Activated B cell treated with CpG ODN at 0.5 μM for 24 hours (primary cell): Measurements from ENCODE around the gene APBA2. TPM values are rescaled to one million over a fixed set of nuclear protein-coding genes. Genes with fewer than 3 reads are reported as not detected.
"Not testable (repeated sequence)": the region's sequence is repeated elsewhere in the genome, so short reads cannot be mapped to it uniquely, and the experiment has no call there.

Source experiments
- ATAC-seq: fragments of 200-7000 bp; cut with Tn5 transposase; one replicate; pipeline ENCODE4 v1.10.0; 2021; ENCODE audit warnings: low read depth, mild to moderate bottlenecking, moderate library complexity
- CTCF ChIA-PET: fragments of 350-600 bp; sonication (Branson Sonifier 250); formaldehyde crosslinking; loops from one replicate; lab custom pipeline; 2021; ENCODE audit warnings: antibody characterized with exemption; lab: Charles Lee
- POLR2A ChIA-PET: fragments of 350-600 bp; sonication (Branson Sonifier 250); formaldehyde crosslinking; loops from one replicate; lab custom pipeline; 2021; ENCODE audit warnings: antibody characterized with exemption; lab: Charles Lee
- DNase-seq: peaks from one replicate; pipeline ENCODE4 v3.0.0; 2022
- H3K27ac Mint-ChIP-seq: one replicate; pipeline ENCODE4 v1.8.0; 2020; ENCODE audit warnings: mixed read lengths
- H3K27me3 Mint-ChIP-seq: one replicate; pipeline ENCODE4 v1.8.0; 2021; ENCODE audit warnings: mixed read lengths
- H3K36me3 Mint-ChIP-seq: one replicate; pipeline ENCODE4 v1.8.0; 2021; ENCODE audit warnings: low read depth, mixed read lengths
- H3K4me1 Mint-ChIP-seq: one replicate; pipeline ENCODE4 v1.8.0; 2021; ENCODE audit warnings: mixed read lengths
- H3K4me3 Mint-ChIP-seq: one replicate; pipeline ENCODE4 v1.8.0; 2020; ENCODE audit warnings: mild to moderate bottlenecking, mixed read lengths
- H3K9me3 Mint-ChIP-seq: one replicate; pipeline ENCODE4 v1.8.0; 2020; ENCODE audit warnings: mixed read lengths
- CTCF ChIP-seq: fragments of 200-600 bp; IDR thresholded peaks from one replicate; pipeline ENCODE4 v1.8.0; 2022; ENCODE audit warnings: antibody characterized with exemption, mild to moderate bottlenecking
- intact Hi-C: fragments of 100-400 bp; cut with micrococcal nuclease; formaldehyde crosslinking; loops from one replicate; pipeline ENCODE4 v1.15.1; 2024
- total RNA-seq: library from RNA; stranded (reverse); gene quantifications from 2 replicates; pipeline ENCODE4 v1.2.3, GENCODE V29; 2022

The APBA2 gene
- total RNA-seq, 1 donor from 2014 or later = not detected

- POLR2A ChIA-PET = no interaction called here
Observed at GRCh38 chr15:29024662-29025061, 138.9 kb downstream of the APBA2 start.

GRCh38 chr15:29025411-29025810 lies 139.6 kb downstream of the APBA2 start:
- H3K27ac Mint-ChIP-seq, DNase-seq, ATAC-seq, H3K9me3 Mint-ChIP-seq, H3K27me3 Mint-ChIP-seq, H3K4me1 Mint-ChIP-seq, H3K4me3 Mint-ChIP-seq, POLR2A ChIA-PET, intact Hi-C loops, CTCF ChIA-PET, H3K36me3 Mint-ChIP-seq: not testable (repeated sequence)

More at GRCh38 chr15:29024662-29025061, 138.9 kb downstream of the APBA2 start:
- no peaks in the 10 kb centered on the region for H3K4me1 Mint-ChIP-seq
- intact Hi-C loops = no loop called here
- no peak overlapping the region for H3K4me3 Mint-ChIP-seq
- TF ChIP-seq CTCF = no peak
- CTCF ChIA-PET = no interaction called here
- H3K9me3 Mint-ChIP-seq = peaks cover 3% of the 10 kb centered on the region
- no peak for ATAC-seq
- DNase-seq = no peak
- no peaks in the 10 kb centered on the region for H3K36me3 Mint-ChIP-seq
- H3K27ac Mint-ChIP-seq = no peak overlapping the region
- H3K27me3 Mint-ChIP-seq = no peaks in the 10 kb centered on the region

GRCh38 chr15:29028158-29028557 lies 142.4 kb downstream of the APBA2 start:
- CTCF ChIA-PET, H3K27me3 Mint-ChIP-seq: not testable (repeated sequence)

GRCh38 chr15:29029651-29030195 lies 143.9 kb downstream of the APBA2 start:
- POLR2A ChIA-PET = interaction anchor here (0.5 kb wide), 1 partner anchor 616 kb away, joined by 3 read pairs; no protein-coding TSS in a partner anchor
- intact Hi-C loops = loop anchor here (10.0 kb wide), 1 partner anchor 55 kb away; no protein-coding TSS in a partner anchor
- H3K36me3 Mint-ChIP-seq = no peaks in the 10 kb centered on the region
- ATAC-seq (no peak), DNase-seq (no peak)
- CTCF ChIA-PET = no interaction called here
- H3K9me3 Mint-ChIP-seq = peaks cover 7% of the 10 kb centered on the region
- no peak for TF ChIP-seq CTCF
- no peaks in the 10 kb centered on the region for H3K4me1 Mint-ChIP-seq
- no peaks in the 10 kb centered on the region for H3K27me3 Mint-ChIP-seq
- H3K4me3 Mint-ChIP-seq = no peak overlapping the region
- H3K27ac Mint-ChIP-seq = no peak overlapping the region

More at GRCh38 chr15:29028158-29028557, 142.4 kb downstream of the APBA2 start:
- DNase-seq, H3K4me1 Mint-ChIP-seq, POLR2A ChIA-PET, H3K27ac Mint-ChIP-seq, H3K4me3 Mint-ChIP-seq, ATAC-seq, intact Hi-C loops, H3K9me3 Mint-ChIP-seq, H3K36me3 Mint-ChIP-seq: not testable (repeated sequence)

GRCh38 chr15:29031502-29032228 lies 145.9 kb downstream of the APBA2 start:
- ATAC-seq (no peak), DNase-seq (no peak)
- intact Hi-C loops = loop anchor here (10.0 kb wide), 1 partner anchor 57 kb away; no protein-coding TSS in a partner anchor
- no peaks in the 10 kb centered on the region for H3K36me3 Mint-ChIP-seq
- CTCF ChIA-PET = no interaction called here
- POLR2A ChIA-PET = no interaction called here
- no peak overlapping the region for H3K27ac Mint-ChIP-seq
- no peak for TF ChIP-seq CTCF
- H3K27me3 Mint-ChIP-seq = no peaks in the 10 kb centered on the region
- no peaks in the 10 kb centered on the region for H3K4me1 Mint-ChIP-seq
- H3K9me3 Mint-ChIP-seq = peaks cover 7% of the 10 kb centered on the region
- no peak overlapping the region for H3K4me3 Mint-ChIP-seq

GRCh38 chr15:29032229-29032625 lies 146.5 kb downstream of the APBA2 start:
- peaks cover 7% of the 10 kb centered on the region for H3K9me3 Mint-ChIP-seq
- TF ChIP-seq CTCF = no peak
- DNase-seq (no peak), ATAC-seq (no peak)
- no peaks in the 10 kb centered on the region for H3K36me3 Mint-ChIP-seq
- no peaks in the 10 kb centered on the region for H3K4me1 Mint-ChIP-seq
- intact Hi-C loops = loop anchor here (10.0 kb wide), 1 partner anchor 57 kb away; no protein-coding TSS in a partner anchor
- ChIA-PET POLR2A (no interaction called here), CTCF (no interaction called here)
- no peaks in the 10 kb centered on the region for H3K27me3 Mint-ChIP-seq
- no peak overlapping the region for H3K27ac Mint-ChIP-seq
- H3K4me3 Mint-ChIP-seq = no peak overlapping the region
